K562 (cell line): ENCODE measurements around the gene ABHD5. TPM values are rescaled to one million over a fixed set of nuclear protein-coding genes. Genes with fewer than 3 reads are reported as not detected.

Experiments
- E2F1 ChIP-seq: sonication (generic); formaldehyde crosslinking; IDR thresholded peaks from 2 replicates; pipeline ENCODE4 v1.8.1; 2023; ENCODE audit warnings: mild to moderate bottlenecking, missing genetic modification reagents, moderate library complexity
- GATAD2A ChIP-seq: fragments of 450-650 bp; IDR thresholded peaks from 2 replicates; pipeline ENCODE4 v1.6.1; 2017
- NONO ChIP-seq, 2 experiments: fragments of 200-400 bp in 1 of 2; fragments of 450-650 bp in 1 of 2; formaldehyde crosslinking in 1 of 2; IDR thresholded peaks; 2 replicates each; pipeline ENCODE4 v1.6.1; 2017; ENCODE audit warnings: low read depth in 2 of 2, mild to moderate bottlenecking in 2 of 2, moderate library complexity in 2 of 2, low read length in 1 of 2
- PATZ1 ChIP-seq: fragments of 250-450 bp; sonication (Bioruptor Pico); IDR thresholded peaks from 2 replicates; pipeline ENCODE4 v1.5.0; 2020; ENCODE audit warnings: mild to moderate bottlenecking, borderline replicate concordance
- SIRT6 ChIP-seq: IDR thresholded peaks from one replicate; pipeline ENCODE4 v1.6.1; 2012; ENCODE audit warnings: low read depth, mild to moderate bottlenecking, control low read depth, inconsistent platforms, low read length, moderate library complexity
- STAT6 ChIP-seq: sonication (generic); formaldehyde crosslinking; IDR thresholded peaks from 2 replicates; pipeline ENCODE4 v1.8.1; 2023; ENCODE audit warnings: mild to moderate bottlenecking, missing genetic modification reagents
- TBP ChIP-seq: optimal IDR thresholded peaks from 2 replicates; pipeline ENCODE3; 2011; ENCODE audit warnings: low read depth, low read length, improper control_type of control experiment
- TFE3 ChIP-seq: fragments of 450-650 bp; formaldehyde crosslinking; IDR thresholded peaks from 2 replicates; pipeline ENCODE4 v1.4.0; 2020; ENCODE audit warnings: mild to moderate bottlenecking, mixed read lengths
- VEZF1 ChIP-seq: fragments of 200-800 bp; sonication (Bioruptor generic); IDR thresholded peaks from 2 replicates; pipeline ENCODE4 v1.6.1; 2017; ENCODE audit warnings: missing genetic modification characterization, missing compliant biosample characterization
- ZNF41 ChIP-seq: fragments of 250-450 bp; sonication (Bioruptor Pico); conservative IDR thresholded peaks from 2 replicates; pipeline ENCODE4 v1.4.0; 2020; ENCODE audit warnings: mild to moderate bottlenecking
- ZNF449 ChIP-seq: fragments of 250-450 bp; sonication (Bioruptor Pico); IDR thresholded peaks from 2 replicates; pipeline ENCODE4 v1.8.0; 2022; ENCODE audit warnings: moderate library complexity, mild to moderate bottlenecking, inconsistent platforms
- ZNF740 ChIP-seq, 3 experiments: fragments of 200-800 bp in 1 of 3; sonication (Bioruptor generic) in 1 of 3; sonication (generic) in 1 of 3; formaldehyde crosslinking in 1 of 3; IDR thresholded peaks; 2 replicates each; pipeline versions ENCODE4 v1.6.1 to v1.8.0; 2016 to 2022; ENCODE audit warnings: mild to moderate bottlenecking in 2 of 3, missing compliant biosample characterization in 2 of 3, missing genetic modification characterization in 2 of 3, missing genetic modification reagents in 1 of 3
- ZNF778 ChIP-seq: fragments of 450-650 bp; formaldehyde crosslinking; IDR thresholded peaks from 2 replicates; pipeline ENCODE4 v1.4.0; 2020; ENCODE audit warnings: mild to moderate bottlenecking, moderate library complexity
- polyA plus RNA-seq, 8 experiments: library from polyadenylated mRNA; depleted of rRNA in 4 of 8; stranded (reverse) in 5 of 8; unstranded in 3 of 8; fragments of >200 nt; fragmentation: Nextera tagmentation in 2 of 8; fragmentation: Illumina TruSeq in 1 of 8; extraction: Ambion mirVana in 2 of 8; extraction: Trizol in 1 of 8; gene quantifications; 2 replicates each; pipeline versions ENCODE4 v1.2.1 to v1.2.3, GENCODE V29; 2011 to 2014; ENCODE audit warnings: inconsistent platforms in 1 of 8, missing spikeins in 1 of 8
- total RNA-seq, 7 experiments: library from RNA; depleted of rRNA in 6 of 7; stranded (reverse); fragments of >200 nt in 6 of 7; fragmentation: Illumina TruSeq in 2 of 7; extraction: Trizol in 2 of 7; gene quantifications; 2 replicates each; pipeline versions ENCODE4 v1.2.1 to v1.2.3, GENCODE V29; 2011 to 2021; ENCODE audit warnings: low replicate concordance in 1 of 7

The ABHD5 gene
- total and polyA plus RNA-seq, 9 of the 15 experiments (the other 6 are each of a cell fraction or from before 2014, with no cell fraction given): 27.8 to 61.7 (median 39.9) TPM

- no peak for TF ChIP-seq TFE3 (CRISPR knock-in tag)
- TF ChIP-seq E2F1 (CRISPR knock-in tag): peak; percentile 74
- TF ChIP-seq NONO (IDR thresholded peaks at IDR 0.05; ENCODE audit: low read depth in 2 of 2, low read length in 1 of 2): peak in 1 of 2 experiments; percentile 45; a peak in 1 of 4 replicates
- 0 out of 2 replicates have a peak, but pooled peaks have one; percentile 35 for TF ChIP-seq ZNF41
- TF ChIP-seq STAT6: peak; percentile 45; the same call in 1 of the 2 replicates
- TF ChIP-seq TBP: no peak
- peak; percentile 78; the same call in 1 of the 2 replicates for TF ChIP-seq GATAD2A
- no peak for TF ChIP-seq ZNF740 (CRISPR knock-in tag; IDR thresholded peaks at IDR 0.05)
- no peak for TF ChIP-seq ZNF740 (tag; IDR thresholded peaks at IDR 0.05)
- TF ChIP-seq VEZF1 (CRISPR knock-in tag): peak; percentile 70
- no peak for TF ChIP-seq SIRT6
- no peak for TF ChIP-seq ZNF778 (CRISPR knock-in tag)
- TF ChIP-seq PATZ1 (CRISPR knock-in tag): no peak
- 0 out of 2 replicates have a peak, but pooled peaks have one; percentile 52 for TF ChIP-seq ZNF449 (CRISPR knock-in tag)
Measured at GRCh38 chr3:43770426-43771103, 79.8 kb downstream of the ABHD5 start (continued).
